ENCODE measurements around the gene FBXO24.

FBXO24 gene

DNA sequence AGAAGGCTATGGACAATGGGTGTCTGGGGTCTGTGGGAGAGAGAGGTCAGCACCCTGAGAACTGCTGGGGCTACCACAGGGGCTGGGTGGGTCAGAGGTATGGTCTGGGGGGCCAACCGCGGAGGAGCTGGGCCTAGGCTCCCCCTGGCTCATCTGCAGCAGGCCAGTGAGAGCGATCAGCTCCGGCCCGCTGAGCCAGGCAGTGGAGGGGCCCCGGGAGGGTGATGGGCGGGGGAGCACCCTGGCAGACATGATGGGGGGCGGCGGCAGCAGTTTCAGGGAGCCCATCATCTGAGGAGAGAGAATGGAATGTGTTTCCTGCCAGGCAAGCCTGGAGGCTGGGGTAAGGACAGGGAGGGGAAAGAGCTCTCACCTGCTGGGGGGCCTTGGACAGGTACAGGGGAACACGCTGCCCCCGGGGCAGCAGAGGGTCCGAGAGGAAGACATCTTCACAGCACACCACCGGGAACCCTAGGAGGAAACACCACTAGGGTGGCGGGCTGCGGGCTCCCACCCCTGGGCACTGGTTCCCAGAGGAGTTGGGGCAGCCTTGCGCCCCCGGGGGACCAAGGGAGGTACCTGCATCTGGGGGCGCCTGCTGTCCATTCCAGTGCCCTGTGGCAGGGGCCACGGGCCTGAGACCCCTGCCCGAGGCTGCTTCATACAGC is 13.7 kb upstream of the FBXO24 start:
- Histone ChIP-seq H3K36me3 (replicated peaks) (peaks cover 35% of the 10 kb centered on the region), H3K27ac (no peak overlapping the region), H3K4me3 (ENCODE audit: low read depth, low read length) (no peak overlapping the region), H3K27me3 (replicated peaks) (no peaks in the 10 kb centered on the region)
- no peak for TF ChIP-seq CTCF (IDR thresholded peaks at IDR 0.05; ENCODE audit: low read depth, low read length, missing control alignments)
- no peak for DNase-seq
- in situ Hi-C loops (cut with HindIII; ENCODE audit: low pct_ligation_motif_present, low sequenced_read_pairs): no loop called here

DNA sequence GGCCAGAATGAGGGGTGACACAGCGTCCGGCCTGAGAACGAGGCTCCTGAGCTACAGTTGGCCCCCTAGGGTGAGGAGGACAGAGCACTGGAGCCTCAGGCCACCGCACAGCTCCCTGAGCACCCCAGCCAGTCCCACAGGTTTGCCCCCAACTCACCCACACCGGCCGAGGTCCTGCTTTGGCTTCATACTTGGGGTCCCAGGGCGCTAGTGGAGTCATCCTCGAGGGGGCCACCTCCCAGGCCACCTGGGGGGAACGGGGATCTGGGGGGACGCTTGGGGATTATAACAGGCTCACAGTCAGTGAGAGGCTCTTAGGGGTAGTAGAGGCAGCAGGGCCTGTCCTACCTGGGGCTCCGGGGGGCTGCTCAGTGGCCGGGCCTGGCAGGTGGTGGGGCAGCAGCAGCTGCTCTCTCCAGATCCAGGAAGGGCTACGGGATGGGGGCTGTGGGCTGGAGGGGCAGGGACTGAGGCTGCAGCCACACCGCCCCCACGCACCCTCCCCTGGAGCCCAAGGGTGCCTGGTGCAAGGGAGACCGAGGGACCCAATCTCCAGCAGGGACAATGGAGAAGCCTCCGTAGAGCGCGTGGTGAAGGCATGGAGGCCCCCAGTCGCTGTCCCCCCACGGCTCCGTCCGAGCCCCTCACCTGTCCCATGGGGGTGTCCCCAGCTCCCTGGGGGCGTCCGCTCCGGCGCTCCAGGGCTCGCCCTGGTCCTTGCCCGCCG is 13.0 kb upstream of the FBXO24 start:
- no peaks in the 10 kb centered on the region for H3K27me3 ChIP-seq (replicated peaks)
- H3K36me3 ChIP-seq (replicated peaks): peaks cover 42% of the 10 kb centered on the region
- H3K27ac ChIP-seq: no peak overlapping the region
- in situ Hi-C loops (cut with HindIII; ENCODE audit: low pct_ligation_motif_present, low sequenced_read_pairs): no loop called here
- no peak for TF ChIP-seq CTCF (IDR thresholded peaks at IDR 0.05; ENCODE audit: low read depth, low read length, missing control alignments)
- no peak for DNase-seq
- no peak overlapping the region for H3K4me3 ChIP-seq (ENCODE audit: low read depth, low read length)

- DNase-seq: no peak
- in situ Hi-C loops (cut with HindIII; ENCODE audit: low pct_ligation_motif_present, low sequenced_read_pairs): no loop called here
- peaks cover 49% of the 10 kb centered on the region for H3K36me3 ChIP-seq (replicated peaks)
- H3K27ac ChIP-seq: no peak within 1 kb of the TSS
- no peaks in the 10 kb centered on the region for H3K27me3 ChIP-seq (replicated peaks)
- TF ChIP-seq CTCF (IDR thresholded peaks at IDR 0.05; ENCODE audit: low read depth, low read length, missing control alignments): peak; percentile 15
- H3K4me3 ChIP-seq (ENCODE audit: low read depth, low read length): no peak within 1 kb of the TSS
Measured at GRCh38 chr7:100573691-100574361, 12.3 kb upstream of the FBXO24 start, which contains the start of gene SAP25. SAP25 (minus strand) TSS chr7:100573900; CDS start chr7:100573742, 158 bp downstream.

- no peak overlapping the region for H3K4me3 ChIP-seq (ENCODE audit: low read depth, low read length)
- no peak overlapping the region for H3K27ac ChIP-seq
- no peak for TF ChIP-seq CTCF (IDR thresholded peaks at IDR 0.05; ENCODE audit: low read depth, low read length, missing control alignments)
- peaks cover 53% of the 10 kb centered on the region for H3K36me3 ChIP-seq (replicated peaks)
- in situ Hi-C loops (cut with HindIII; ENCODE audit: low pct_ligation_motif_present, low sequenced_read_pairs): no loop called here
- no peaks in the 10 kb centered on the region for H3K27me3 ChIP-seq (replicated peaks)
- DNase-seq: no peak
Measured at GRCh38 chr7:100574362-100575205, 11.5 kb upstream of the FBXO24 start.

GRCh38 chr7:100575206-100575631 is 10.9 kb upstream of the FBXO24 start:
- DNase-seq: no peak
- H3K36me3 ChIP-seq (replicated peaks): peaks cover 59% of the 10 kb centered on the region
- no peak for TF ChIP-seq CTCF (IDR thresholded peaks at IDR 0.05; ENCODE audit: low read depth, low read length, missing control alignments)
- H3K27ac ChIP-seq: no peak overlapping the region
- in situ Hi-C loops (cut with HindIII; ENCODE audit: low pct_ligation_motif_present, low sequenced_read_pairs): no loop called here
- no peaks in the 10 kb centered on the region for H3K27me3 ChIP-seq (replicated peaks)
- no peak overlapping the region for H3K4me3 ChIP-seq (ENCODE audit: low read depth, low read length)
